ENCODE measurements around the gene KAT8.

- TF ChIP-seq ELF1 (IDR thresholded peaks at IDR 0.05; ENCODE audit: borderline replicate concordance, low read depth) (no peak), ZNF274 (IDR thresholded peaks at IDR 0.05; ENCODE audit: low read depth, low read length) (no peak), CTCF (IDR thresholded peaks at IDR 0.05 in 2 of 3, conservative IDR thresholded peaks at IDR 0.05 in 1 of 3; ENCODE audit: borderline replicate concordance in 1 of 3, insufficient read depth in 1 of 3, low read depth in 2 of 3, low read length in 2 of 3) (no peak), REST (IDR thresholded peaks at IDR 0.05; ENCODE audit: low read depth) (no peak), EZH2phosphoT487 (IDR thresholded peaks at IDR 0.05; ENCODE audit: borderline replicate concordance) (no peak), MAX (IDR thresholded peaks at IDR 0.05) (no peak), POLR2AphosphoS5 (IDR thresholded peaks at IDR 0.05; ENCODE audit: low read depth, low read length) (no peak), POLR2A (IDR thresholded peaks at IDR 0.05; ENCODE audit: borderline replicate concordance, extremely low read depth, insufficient read depth, insufficient read length) (no peak), JUND (IDR thresholded peaks at IDR 0.05) (no peak), CEBPB (IDR thresholded peaks at IDR 0.05; ENCODE audit: low read depth) (no peak)
Measured at GRCh38 chr16:31148281-31148728, 30.8 kb downstream of the KAT8 start.
